Measurements from ENCODE around the gene S100A2. TPM values are rescaled to one million over a fixed set of nuclear protein-coding genes. Genes with fewer than 3 reads are reported as not detected.
"Not testable (repeated sequence)": the region's sequence is repeated elsewhere in the genome, so short reads cannot be mapped to it uniquely, and the experiment has no call there.

Gene S100A2
- total RNA-seq, 1 experiment from 2014 or later, result 4.5 TPM

DNA sequence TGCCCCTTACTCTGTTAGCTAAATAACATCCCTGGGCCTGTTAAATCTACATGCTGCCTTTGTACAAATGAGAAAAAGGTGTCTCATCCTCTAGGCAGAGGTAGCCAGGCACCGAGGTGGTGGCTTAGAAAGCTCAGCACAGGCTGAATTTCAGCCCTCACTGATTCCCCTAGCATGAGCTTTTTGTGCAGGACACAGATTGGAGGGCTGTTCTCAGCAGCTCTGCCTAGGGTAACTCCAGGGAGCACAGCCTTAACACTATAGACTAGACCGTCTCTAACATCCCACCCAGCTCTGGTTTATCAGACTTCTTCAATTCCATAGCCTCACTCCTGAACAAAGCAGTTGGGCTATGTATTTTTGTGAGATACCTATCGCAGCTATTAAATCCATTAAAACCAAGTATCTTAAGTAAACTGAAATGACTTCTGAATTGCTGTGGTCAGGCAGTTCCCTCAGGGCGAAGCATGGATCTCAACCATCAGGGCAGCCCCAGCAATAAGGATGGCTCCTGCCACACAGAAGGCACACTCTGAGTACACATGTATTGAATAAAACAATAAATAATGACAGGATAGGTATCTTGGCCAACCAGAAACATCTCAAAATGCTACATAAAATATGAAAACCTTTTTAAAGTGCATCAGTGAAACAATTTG, 44.7 kb downstream of the S100A2 start:
- no peaks in the 10 kb centered on the region for H3K9me3 ChIP-seq (ENCODE audit: low read depth, low read length, poor library complexity, severe bottlenecking)
- no TSS peak for BruUV-seq (replicated peaks)
- no peaks in the 10 kb centered on the region for H3K4me1 ChIP-seq (ENCODE audit: insufficient read depth, low read length, poor library complexity, severe bottlenecking)
- TF ChIP-seq, protein P1, sequence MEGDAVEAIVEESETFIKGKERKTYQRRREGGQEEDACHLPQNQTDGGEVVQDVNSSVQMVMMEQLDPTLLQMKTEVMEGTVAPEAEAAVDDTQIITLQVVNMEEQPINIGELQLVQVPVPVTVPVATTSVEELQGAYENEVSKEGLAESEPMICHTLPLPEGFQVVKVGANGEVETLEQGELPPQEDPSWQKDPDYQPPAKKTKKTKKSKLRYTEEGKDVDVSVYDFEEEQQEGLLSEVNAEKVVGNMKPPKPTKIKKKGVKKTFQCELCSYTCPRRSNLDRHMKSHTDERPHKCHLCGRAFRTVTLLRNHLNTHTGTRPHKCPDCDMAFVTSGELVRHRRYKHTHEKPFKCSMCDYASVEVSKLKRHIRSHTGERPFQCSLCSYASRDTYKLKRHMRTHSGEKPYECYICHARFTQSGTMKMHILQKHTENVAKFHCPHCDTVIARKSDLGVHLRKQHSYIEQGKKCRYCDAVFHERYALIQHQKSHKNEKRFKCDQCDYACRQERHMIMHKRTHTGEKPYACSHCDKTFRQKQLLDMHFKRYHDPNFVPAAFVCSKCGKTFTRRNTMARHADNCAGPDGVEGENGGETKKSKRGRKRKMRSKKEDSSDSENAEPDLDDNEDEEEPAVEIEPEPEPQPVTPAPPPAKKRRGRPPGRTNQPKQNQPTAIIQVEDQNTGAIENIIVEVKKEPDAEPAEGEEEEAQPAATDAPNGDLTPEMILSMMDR (conservative IDR thresholded peaks at IDR 0.05; ENCODE audit: low read depth, low read length), result no peak
- no peak for TF ChIP-seq EZH2 (IDR thresholded peaks at IDR 0.05; ENCODE audit: borderline replicate concordance, low read depth, low read length, poor library complexity, severe bottlenecking)
- no peak overlapping the region for H3K27ac ChIP-seq (ENCODE audit: low read depth, low read length, poor library complexity, severe bottlenecking)
- intact Hi-C loops (cut with micrococcal nuclease; ENCODE audit: unreplicated experiment), result no loop called here
- no peak for DNase-seq (ENCODE audit: low spot score)
- no peak overlapping the region for H3K4me3 ChIP-seq (ENCODE audit: low read depth, low read length, poor library complexity, severe bottlenecking)
- H3K27me3 ChIP-seq (replicated peaks; ENCODE audit: insufficient read depth, low read depth, low read length, poor library complexity), result no peaks in the 10 kb centered on the region
- H3K36me3 ChIP-seq (ENCODE audit: insufficient read depth, low read length, poor library complexity, severe bottlenecking), result no peaks in the 10 kb centered on the region
- ChIA-PET POLR2A (ENCODE audit: low non-redundant PET) (no interaction called here), CTCF (interaction anchor here (0.9 to 1.1 kb wide), 2 partner anchors 10 to 12 kb away, joined by 3 read pairs; no protein-coding TSS in a partner anchor)

DNA sequence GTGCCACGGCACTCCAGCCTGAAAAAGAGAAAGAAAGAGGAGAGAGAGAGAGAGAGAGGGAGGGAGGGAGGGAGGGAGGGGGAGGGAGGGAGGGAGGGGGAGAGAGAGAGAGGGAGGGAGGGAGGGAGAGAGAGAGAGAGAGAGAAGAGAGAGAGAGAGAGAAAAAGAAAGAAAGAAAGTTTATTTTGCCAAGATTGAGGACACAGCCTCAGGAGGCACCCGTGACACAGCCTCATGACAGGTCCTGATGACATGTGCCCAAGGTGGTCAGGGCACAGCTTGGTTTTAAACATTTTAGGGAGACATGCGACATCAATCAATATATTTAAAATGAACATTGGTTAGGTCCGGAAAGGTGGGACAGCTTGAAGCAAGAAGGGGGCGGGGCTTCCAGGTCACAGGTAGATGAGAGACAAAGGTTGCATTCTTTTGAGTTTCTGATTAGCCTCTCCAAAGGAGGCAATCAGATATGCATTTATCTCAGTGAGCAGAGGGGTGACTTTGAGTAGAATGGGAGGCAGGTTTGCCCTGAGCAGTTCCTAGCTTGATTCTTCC, 45.4 kb downstream of the S100A2 start:
- H3K27me3 ChIP-seq (replicated peaks; ENCODE audit: insufficient read depth, low read depth, low read length, poor library complexity); POLR2A ChIA-PET (ENCODE audit: low non-redundant PET); intact Hi-C loops (cut with micrococcal nuclease; ENCODE audit: unreplicated experiment); H3K4me1 ChIP-seq (ENCODE audit: insufficient read depth, low read length, poor library complexity, severe bottlenecking); H3K27ac ChIP-seq (ENCODE audit: low read depth, low read length, poor library complexity, severe bottlenecking); DNase-seq (ENCODE audit: low spot score); H3K4me3 ChIP-seq (ENCODE audit: low read depth, low read length, poor library complexity, severe bottlenecking); BruUV-seq (replicated peaks); H3K36me3 ChIP-seq (ENCODE audit: insufficient read depth, low read length, poor library complexity, severe bottlenecking); H3K9me3 ChIP-seq (ENCODE audit: low read depth, low read length, poor library complexity, severe bottlenecking): not testable (repeated sequence)
- CTCF ChIA-PET, result interaction anchor here (0.9 to 1.1 kb wide), 2 partner anchors 10 to 12 kb away, joined by 3 read pairs; no protein-coding TSS in a partner anchor

DNA sequence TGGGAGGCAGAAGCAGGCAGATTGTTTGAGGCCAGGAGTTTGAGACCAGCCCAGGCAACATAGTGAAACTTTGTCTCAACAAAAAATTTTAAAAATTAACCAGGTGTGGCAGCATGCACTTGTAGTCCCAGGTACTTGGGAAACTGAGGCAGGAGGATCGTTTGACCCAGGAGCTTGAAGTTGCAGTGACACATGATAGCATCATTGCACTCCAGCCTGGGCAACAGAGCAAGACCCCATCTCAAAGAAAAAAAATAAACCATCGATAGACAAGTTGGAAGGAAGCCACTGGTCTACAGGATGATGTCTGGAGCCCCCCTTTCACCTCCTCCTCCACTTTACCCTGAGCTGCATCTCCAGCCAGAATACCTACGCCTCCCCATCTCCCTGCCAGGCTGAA, 46.4 kb downstream of the S100A2 start:
- BruUV-seq (replicated peaks), result no TSS peak
- DNase-seq (ENCODE audit: low spot score), result no peak
- Histone ChIP-seq H3K4me1 (ENCODE audit: insufficient read depth, low read length, poor library complexity, severe bottlenecking) (no peaks in the 10 kb centered on the region), H3K27me3 (replicated peaks; ENCODE audit: insufficient read depth, low read depth, low read length, poor library complexity) (no peaks in the 10 kb centered on the region), H3K27ac (ENCODE audit: low read depth, low read length, poor library complexity, severe bottlenecking) (no peak overlapping the region), H3K4me3 (ENCODE audit: low read depth, low read length, poor library complexity, severe bottlenecking) (no peak overlapping the region), H3K9me3 (ENCODE audit: low read depth, low read length, poor library complexity, severe bottlenecking) (no peaks in the 10 kb centered on the region), H3K36me3 (ENCODE audit: insufficient read depth, low read length, poor library complexity, severe bottlenecking) (no peaks in the 10 kb centered on the region)
- intact Hi-C loops (cut with micrococcal nuclease; ENCODE audit: unreplicated experiment), result loop anchor here (10.0 kb wide), 2 partner anchors 256 to 466 kb away; partner anchors contain the start of genes RAB13 and SLC27A3
- ChIA-PET CTCF (no interaction called here), POLR2A (ENCODE audit: low non-redundant PET) (no interaction called here)
- TF ChIP-seq EZH2 (IDR thresholded peaks at IDR 0.05; ENCODE audit: borderline replicate concordance, low read depth, low read length, poor library complexity, severe bottlenecking), result no peak
- TF ChIP-seq, protein P1 (conservative IDR thresholded peaks at IDR 0.05; ENCODE audit: low read depth, low read length), result no peak

All from A673 (cell line).